ENCODE results near the gene UROD.
A peak's percentile ranks its signal among the peaks of the same experiment; 100 is the strongest.
"Not testable (repeated sequence)": the region's sequence is repeated elsewhere in the genome, so short reads cannot be mapped to it uniquely, and the experiment has no call there.

UROD gene

GRCh38 chr1:45057542-45057941, 45.5 kb downstream of the UROD start:
- TF ChIP-seq CTCF (conservative IDR thresholded peaks at IDR 0.05; ENCODE audit: low read depth, low read length) = no peak
- no peak for DNase-seq (ENCODE audit: low read depth)
- no peak overlapping the region for H3K4me3 ChIP-seq (ENCODE audit: low read depth, low read length)

GRCh38 chr1:45059829-45060228, 47.8 kb downstream of the UROD start:
- TF ChIP-seq CTCF (conservative IDR thresholded peaks at IDR 0.05; ENCODE audit: low read depth, low read length) = no peak
- no peak overlapping the region for H3K4me3 ChIP-seq (ENCODE audit: low read depth, low read length)
- no peak for DNase-seq (ENCODE audit: low read depth)

- DNase-seq (ENCODE audit: low read depth); H3K4me3 ChIP-seq (ENCODE audit: low read depth, low read length): not testable (repeated sequence)
Measured at GRCh38 chr1:45062463-45062862, 50.4 kb downstream of the UROD start.

DNA sequence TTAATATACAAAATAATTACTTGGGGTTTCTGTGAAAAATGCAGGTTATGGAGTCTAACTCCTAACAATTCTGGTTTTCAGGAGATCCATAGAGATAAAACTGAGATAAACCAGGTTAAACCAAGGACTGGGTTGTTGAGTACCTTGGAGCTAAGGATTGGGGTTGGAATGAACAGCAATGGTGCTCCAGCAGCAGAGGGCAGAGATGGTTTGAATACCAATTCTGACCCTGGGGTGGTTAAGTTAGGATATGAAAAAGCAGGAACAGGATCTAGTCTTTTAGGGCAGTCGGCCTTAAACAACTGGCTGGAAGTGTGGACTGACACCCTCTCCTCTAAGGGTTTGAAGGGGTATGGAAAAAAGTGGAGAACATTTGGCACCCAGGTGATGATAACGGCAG, 53.0 kb downstream of the UROD start:
- no peak for DNase-seq (ENCODE audit: low read depth)
- peak; percentile 2 for TF ChIP-seq CTCF (conservative IDR thresholded peaks at IDR 0.05; ENCODE audit: low read depth, low read length)
- H3K4me3 ChIP-seq (ENCODE audit: low read depth, low read length) = no peak overlapping the region

All from choroid plexus epithelial cell (primary cell).